Astrocyte (in vitro differentiated cells and primary cell): Measurements from ENCODE around the gene MIEF1. TPM values are rescaled to one million over a fixed set of nuclear protein-coding genes. Genes with fewer than 3 reads are reported as not detected.

Source experiments
- DNase-seq: peaks from one replicate; pipeline ENCODE4 v3.0.0-alpha.2; 2010; ENCODE audit warnings: low read depth
- FAIRE-seq: peaks from 2 replicates; lab custom pipeline; 2011; peaks lifted over from hg19 to GRCh38; lab: Jason Lieb, UNC
- H2AFZ ChIP-seq: 2 replicates; pipeline ENCODE4 v1.6.0; 2012; ENCODE audit warnings: low read depth, low read length, inconsistent platforms
- H3K27ac ChIP-seq: 2 replicates; pipeline ENCODE4 v1.5.1; 2011; ENCODE audit warnings: low read depth, low read length, inconsistent platforms
- H3K27me3 ChIP-seq: 2 replicates; pipeline ENCODE4 v1.6.0; 2011; ENCODE audit warnings: low read length, inconsistent platforms; ENCODE audit not compliant: insufficient read depth
- H3K36me3 ChIP-seq: 2 replicates; pipeline ENCODE4 v1.5.1; 2011; ENCODE audit warnings: low read length, inconsistent platforms; ENCODE audit not compliant: insufficient read depth
- H3K4me1 ChIP-seq: 2 replicates; pipeline ENCODE4 v1.5.1; 2011; ENCODE audit warnings: low read length, inconsistent platforms; ENCODE audit not compliant: insufficient read depth
- H3K4me2 ChIP-seq: 2 replicates; pipeline ENCODE4 v1.6.0; 2012; ENCODE audit warnings: low read length, inconsistent platforms
- H3K4me3 ChIP-seq: 2 replicates; pipeline ENCODE4 v1.5.1; 2011; ENCODE audit warnings: low read depth, mild to moderate bottlenecking, low read length, inconsistent platforms; ENCODE audit not compliant: insufficient read depth
- H3K79me2 ChIP-seq: 2 replicates; pipeline ENCODE4 v1.6.0; 2012; ENCODE audit warnings: mild to moderate bottlenecking, low read length, inconsistent platforms; ENCODE audit not compliant: insufficient read depth
- H3K9ac ChIP-seq: 2 replicates; pipeline ENCODE4 v1.6.0; 2012; ENCODE audit warnings: mild to moderate bottlenecking, low read length, inconsistent platforms
- H3K9me3 ChIP-seq: 2 replicates; pipeline ENCODE4 v1.5.1; 2012; ENCODE audit warnings: low read depth, mild to moderate bottlenecking, low read length, inconsistent platforms; ENCODE audit not compliant: insufficient read depth
- H4K20me1 ChIP-seq: 2 replicates; pipeline ENCODE4 v1.6.0; 2012; ENCODE audit warnings: low read length, inconsistent platforms; ENCODE audit not compliant: insufficient read depth
- H3K27ac Mint-ChIP-seq: one replicate; pipeline ENCODE4 v1.8.0; 2021; ENCODE audit warnings: mild to moderate bottlenecking, mixed read lengths; ENCODE audit not compliant: unreplicated experiment
- H3K27me3 Mint-ChIP-seq: one replicate; pipeline ENCODE4 v1.8.0; 2021; ENCODE audit warnings: low read depth, mixed read lengths; ENCODE audit not compliant: unreplicated experiment
- H3K36me3 Mint-ChIP-seq: one replicate; pipeline ENCODE4 v1.8.0; 2021; ENCODE audit warnings: low read depth, mixed read lengths; ENCODE audit not compliant: unreplicated experiment
- H3K4me1 Mint-ChIP-seq: one replicate; pipeline ENCODE4 v1.8.0; 2021; ENCODE audit warnings: low read depth, mixed read lengths; ENCODE audit not compliant: unreplicated experiment
- H3K4me3 Mint-ChIP-seq: one replicate; pipeline ENCODE4 v1.8.0; 2021; ENCODE audit warnings: mild to moderate bottlenecking, moderate library complexity, mixed read lengths; ENCODE audit not compliant: unreplicated experiment
- H3K9me3 Mint-ChIP-seq: one replicate; pipeline ENCODE4 v1.8.0; 2021; ENCODE audit warnings: mild to moderate bottlenecking, mixed read lengths; ENCODE audit not compliant: unreplicated experiment
- CTCF ChIP-seq: IDR thresholded peaks from 2 replicates; pipeline ENCODE4 v1.5.1; 2011; ENCODE audit warnings: low read depth, mild to moderate bottlenecking, inconsistent platforms, low read length, moderate library complexity; ENCODE audit not compliant: insufficient read depth
- EZH2 ChIP-seq: IDR thresholded peaks from 2 replicates; pipeline ENCODE4 v1.6.1; 2012; ENCODE audit warnings: mild to moderate bottlenecking, low read length, inconsistent platforms; ENCODE audit not compliant: insufficient read depth
- total RNA-seq: library from RNA; stranded (reverse); gene quantifications from 2 replicates; pipeline ENCODE4 v1.2.1, GENCODE V29; 2021

The MIEF1 gene
- total RNA-seq, 1 donor from 2014 or later = 35.6 TPM

- no peak for FAIRE-seq
- H3K4me2 ChIP-seq = no peak overlapping the region
Measured at GRCh38 chr22:39459681-39460080, 42.4 kb upstream of the MIEF1 start.

GRCh38 chr22:39462443-39463221 lies 39.5 kb upstream of the MIEF1 start:
- no peaks in the 10 kb centered on the region for H3K79me2 ChIP-seq
- no peaks in the 10 kb centered on the region for H4K20me1 ChIP-seq
- TF ChIP-seq CTCF (no peak), EZH2 (no peak)
- Mint-ChIP-seq H3K4me1 (peaks cover 5% of the 10 kb centered on the region), H3K27ac (no peak overlapping the region), H3K4me3 (no peak overlapping the region), H3K27me3 (peaks cover 9% of the 10 kb centered on the region), H3K9me3 (no peaks in the 10 kb centered on the region), H3K36me3 (no peaks in the 10 kb centered on the region)
- no peaks in the 10 kb centered on the region for H3K9me3 ChIP-seq
- H2AFZ ChIP-seq = no peak overlapping the region
- peaks cover 12% of the 10 kb centered on the region for H3K27me3 ChIP-seq
- H3K4me3 ChIP-seq = no peak overlapping the region
- H3K4me2 ChIP-seq = no peak overlapping the region
- no peak overlapping the region for H3K27ac ChIP-seq
- no peaks in the 10 kb centered on the region for H3K4me1 ChIP-seq
- H3K9ac ChIP-seq = no peak overlapping the region
- H3K36me3 ChIP-seq = no peaks in the 10 kb centered on the region
- no peak for FAIRE-seq
- no peak for DNase-seq

More at GRCh38 chr22:39459681-39460080, 42.4 kb upstream of the MIEF1 start:
- Histone ChIP-seq H3K27ac (no peak overlapping the region), H3K27me3 (peaks cover 21% of the 10 kb centered on the region), H3K9me3 (no peaks in the 10 kb centered on the region), H4K20me1 (no peaks in the 10 kb centered on the region), H3K79me2 (no peaks in the 10 kb centered on the region), H3K4me3 (no peak overlapping the region), H2AFZ (no peak overlapping the region), H3K4me1 (no peaks in the 10 kb centered on the region), H3K36me3 (no peaks in the 10 kb centered on the region), H3K9ac (no peak overlapping the region)
- Mint-ChIP-seq H3K9me3 (no peaks in the 10 kb centered on the region), H3K4me1 (peaks cover 2% of the 10 kb centered on the region), H3K4me3 (no peak overlapping the region), H3K27ac (no peak overlapping the region), H3K36me3 (peaks cover 3% of the 10 kb centered on the region), H3K27me3 (peaks cover 15% of the 10 kb centered on the region)
- DNase-seq = no peak
- TF ChIP-seq CTCF (no peak), EZH2 (no peak)

- Mint-ChIP-seq H3K4me1 (peaks cover 5% of the 10 kb centered on the region), H3K9me3 (no peaks in the 10 kb centered on the region), H3K4me3 (no peak overlapping the region), H3K27ac (no peak overlapping the region), H3K36me3 (no peaks in the 10 kb centered on the region), H3K27me3 (peaks cover 6% of the 10 kb centered on the region)
- TF ChIP-seq CTCF (no peak), EZH2 (no peak)
- no peak overlapping the region for H2AFZ ChIP-seq
- no peaks in the 10 kb centered on the region for H3K79me2 ChIP-seq
- DNase-seq (no peak), FAIRE-seq (no peak)
- no peak overlapping the region for H3K9ac ChIP-seq
- H3K27ac ChIP-seq = no peak overlapping the region
- no peaks in the 10 kb centered on the region for H3K36me3 ChIP-seq
- H3K27me3 ChIP-seq = peaks cover 8% of the 10 kb centered on the region
- no peaks in the 10 kb centered on the region for H3K9me3 ChIP-seq
- H3K4me2 ChIP-seq = no peak overlapping the region
- H3K4me1 ChIP-seq = no peaks in the 10 kb centered on the region
- no peak overlapping the region for H3K4me3 ChIP-seq
- H4K20me1 ChIP-seq = no peaks in the 10 kb centered on the region
Measured at GRCh38 chr22:39463277-39463676, 38.8 kb upstream of the MIEF1 start.
